DOHH2 (cell line): ENCODE data around the gene RPL27.

Experiments
- H3F3A ChIP-seq: fragments of 200-600 bp; sonication (generic), shearing (Covaris generic); 2 replicates; pipeline ENCODE4 v1.6.0; 2016; ENCODE audit warnings: antibody characterized with exemption, mild to moderate bottlenecking; ENCODE audit not compliant: control insufficient read depth, insufficient read depth
- H3K27ac ChIP-seq: fragments of 200-600 bp; sonication (generic); 2 replicates; pipeline ENCODE4 v1.5.1; 2014; ENCODE audit warnings: low read depth, mild to moderate bottlenecking, low read length, moderate library complexity
- H3K27me3 ChIP-seq: fragments of 200-600 bp; sonication (generic); 2 replicates; pipeline ENCODE4 v1.6.1; 2014; ENCODE audit warnings: mild to moderate bottlenecking, low read length, mixed read lengths; ENCODE audit not compliant: control insufficient read depth
- H3K36me3 ChIP-seq: fragments of 200-600 bp; sonication (generic); 2 replicates; pipeline ENCODE4 v1.6.1; 2014; ENCODE audit warnings: mild to moderate bottlenecking, low read length, moderate library complexity, mixed read lengths; ENCODE audit not compliant: control insufficient read depth
- H3K4me1 ChIP-seq: fragments of 200-600 bp; sonication (generic); 2 replicates; pipeline ENCODE4 v1.6.1; 2014; ENCODE audit warnings: mild to moderate bottlenecking, low read length, mixed read lengths; ENCODE audit not compliant: control insufficient read depth
- H3K4me2 ChIP-seq: fragments of 200-600 bp; sonication (generic); 2 replicates; pipeline ENCODE4 v1.6.0; 2014; ENCODE audit warnings: mild to moderate bottlenecking, low read length, moderate library complexity
- H3K4me3 ChIP-seq: fragments of 200-600 bp; sonication (generic); 2 replicates; pipeline ENCODE4 v1.5.1; 2014; ENCODE audit warnings: mild to moderate bottlenecking, low read length, mixed read lengths
- H3K79me2 ChIP-seq: fragments of 200-600 bp; sonication (generic); 2 replicates; pipeline ENCODE4 v1.6.1; 2014; ENCODE audit warnings: mild to moderate bottlenecking, low read length, mixed read lengths; ENCODE audit not compliant: control insufficient read depth
- H3K9me2 ChIP-seq: fragments of 200-600 bp; sonication (generic); replicated peaks from 2 replicates; pipeline ENCODE4 v1.6.1; 2014; ENCODE audit warnings: mild to moderate bottlenecking, low read length, mixed read lengths; ENCODE audit not compliant: control insufficient read depth
- H3K9me3 ChIP-seq: fragments of 200-600 bp; sonication (generic); 2 replicates; pipeline ENCODE4 v1.6.1; 2014; ENCODE audit warnings: antibody characterized with exemption, low read length, mixed read lengths; ENCODE audit not compliant: control insufficient read depth, insufficient read depth
- H4K20me1 ChIP-seq: fragments of 200-600 bp; sonication (generic); 2 replicates; pipeline ENCODE4 v1.6.0; 2014; ENCODE audit warnings: low read depth, mild to moderate bottlenecking, antibody characterized with exemption, low read length, moderate library complexity; ENCODE audit not compliant: control insufficient read depth, insufficient read depth
- CTCF ChIP-seq: fragments of 200-600 bp; sonication (generic); IDR thresholded peaks from one replicate; pipeline ENCODE4 v1.5.1; 2014; ENCODE audit warnings: antibody characterized with exemption, mild to moderate bottlenecking, low read depth, low read length; ENCODE audit not compliant: poor library complexity, severe bottlenecking
- EZH2phosphoT487 ChIP-seq: fragments of 200-600 bp; sonication (generic); IDR thresholded peaks from 2 replicates; pipeline ENCODE4 v1.6.1; 2017; ENCODE audit warnings: borderline replicate concordance, mild to moderate bottlenecking, antibody characterized with exemption, low read length, moderate library complexity, mixed read lengths

RPL27 gene

GRCh38 chr17:43006639-43007551, 8.7 kb downstream of the RPL27 start, which contains the start of gene IFI35:
Gene IFI35, plus strand, starts transcription at chr17:43006784. Its CDS starts 164 bp downstream, at chr17:43006948.
- peaks cover 32% of the 10 kb centered on the region for H3K36me3 ChIP-seq
- H3K27ac ChIP-seq, result peak within 1 kb of the TSS; percentile 38
- peak; percentile 59 for TF ChIP-seq CTCF
- no peak for TF ChIP-seq EZH2phosphoT487
- H3K79me2 ChIP-seq, result no peaks in the 10 kb centered on the region
- no peaks in the 10 kb centered on the region for H3K9me3 ChIP-seq
- H3K9me2 ChIP-seq, result no peaks in the 10 kb centered on the region
- H3K4me1 ChIP-seq, result peaks cover 11% of the 10 kb centered on the region
- peak within 1 kb of the TSS; percentile 67 for H3K4me3 ChIP-seq
- peak within 1 kb of the TSS; percentile 82 for H3K4me2 ChIP-seq
- H3F3A ChIP-seq, result peaks cover 31% of the 10 kb centered on the region
- no peaks in the 10 kb centered on the region for H3K27me3 ChIP-seq
- no peaks in the 10 kb centered on the region for H4K20me1 ChIP-seq

- no peak overlapping the region for H3K27ac ChIP-seq
Observed at GRCh38 chr17:43010667-43011308, 12.6 kb downstream of the RPL27 start.

GRCh38 chr17:43011728-43012472, 13.7 kb downstream of the RPL27 start:
- Histone ChIP-seq H3K27ac (no peak overlapping the region), H3K4me1 (peaks cover 2% of the 10 kb centered on the region), H3K79me2 (no peaks in the 10 kb centered on the region), H3K36me3 (peaks cover 1% of the 10 kb centered on the region; the same call in 1 of the 2 replicates), H3K9me3 (no peaks in the 10 kb centered on the region), H3K4me3 (no peak overlapping the region), H3K9me2 (no peaks in the 10 kb centered on the region), H3F3A (no peaks in the 10 kb centered on the region), H4K20me1 (no peaks in the 10 kb centered on the region), H3K27me3 (no peaks in the 10 kb centered on the region), H3K4me2 (no peak overlapping the region)
- TF ChIP-seq EZH2phosphoT487, result no peak
- TF ChIP-seq CTCF, result no peak

More at GRCh38 chr17:43010667-43011308, 12.6 kb downstream of the RPL27 start:
- no peak overlapping the region for H3K4me2 ChIP-seq
- H3K4me3 ChIP-seq, result no peak overlapping the region
- no peaks in the 10 kb centered on the region for H3K27me3 ChIP-seq
- H3K4me1 ChIP-seq, result peaks cover 11% of the 10 kb centered on the region
- TF ChIP-seq CTCF (no peak), EZH2phosphoT487 (no peak)
- H3K79me2 ChIP-seq, result no peaks in the 10 kb centered on the region
- H3F3A ChIP-seq, result peaks cover 7% of the 10 kb centered on the region; the same call in 1 of the 2 replicates
- no peaks in the 10 kb centered on the region for H4K20me1 ChIP-seq
- H3K9me3 ChIP-seq, result no peaks in the 10 kb centered on the region
- H3K9me2 ChIP-seq, result no peaks in the 10 kb centered on the region
- H3K36me3 ChIP-seq, result peaks cover 7% of the 10 kb centered on the region
